Iris pigment epithelial cell (primary cell): ENCODE results near the gene LGR4.

Source experiments
- DNase-seq: peaks from one replicate; pipeline ENCODE4 v3.0.0-alpha.2; 2011; ENCODE audit warnings: low read depth

LGR4 gene

DNA sequence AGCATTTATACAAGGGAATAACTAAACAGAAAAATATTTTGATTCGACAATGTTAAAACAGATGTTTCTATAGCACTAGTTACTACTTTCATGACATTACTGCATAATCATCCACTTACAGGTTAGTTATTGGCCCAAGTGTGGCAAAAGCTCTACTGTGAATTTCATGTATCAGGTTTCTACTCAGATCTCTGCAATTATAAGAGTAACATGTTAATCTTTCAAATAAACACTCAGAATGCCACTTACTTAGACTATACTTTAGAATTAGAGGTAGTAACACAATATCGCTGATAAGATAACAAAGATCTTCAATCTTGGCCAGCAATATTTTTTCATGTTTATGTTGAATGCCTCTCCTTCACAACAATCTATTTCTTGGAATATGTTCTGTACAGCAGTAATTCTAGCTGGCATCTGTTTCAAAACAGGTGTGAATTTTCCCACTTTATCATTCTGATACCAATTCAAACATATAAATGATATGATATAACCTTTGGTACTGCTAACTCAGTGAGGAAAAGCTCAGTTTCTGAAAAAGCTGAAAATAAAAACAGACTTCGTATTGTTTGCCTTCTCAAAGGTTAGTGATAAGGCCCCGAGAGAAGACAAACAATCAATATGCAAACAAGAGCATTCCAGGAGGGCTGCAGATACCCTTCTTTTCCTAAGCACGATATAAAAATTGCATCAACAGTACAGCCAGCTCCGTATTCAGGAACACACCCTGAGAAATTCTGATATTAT lies 98.6 kb downstream of the LGR4 start:
- no peak for DNase-seq

DNA sequence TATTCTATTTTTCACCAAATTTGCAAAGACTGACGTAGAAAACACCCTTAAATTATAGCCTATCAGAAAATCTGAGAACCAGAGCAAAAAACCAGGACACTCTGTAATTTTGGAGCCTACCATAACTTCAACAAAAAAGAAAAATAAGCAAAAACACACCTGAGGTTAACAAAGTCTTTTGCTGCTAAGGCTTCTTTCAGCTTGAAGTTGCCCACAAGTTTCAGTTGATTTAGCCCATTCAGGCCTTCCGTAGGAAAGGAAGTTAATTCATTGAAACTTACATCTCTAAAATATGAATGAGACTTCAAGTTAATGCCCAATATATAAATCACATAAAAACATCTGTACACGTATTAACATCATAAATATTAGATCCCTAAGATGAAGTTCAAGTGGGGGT lies 99.2 kb downstream of the LGR4 start:
- DNase-seq: no peak

DNA sequence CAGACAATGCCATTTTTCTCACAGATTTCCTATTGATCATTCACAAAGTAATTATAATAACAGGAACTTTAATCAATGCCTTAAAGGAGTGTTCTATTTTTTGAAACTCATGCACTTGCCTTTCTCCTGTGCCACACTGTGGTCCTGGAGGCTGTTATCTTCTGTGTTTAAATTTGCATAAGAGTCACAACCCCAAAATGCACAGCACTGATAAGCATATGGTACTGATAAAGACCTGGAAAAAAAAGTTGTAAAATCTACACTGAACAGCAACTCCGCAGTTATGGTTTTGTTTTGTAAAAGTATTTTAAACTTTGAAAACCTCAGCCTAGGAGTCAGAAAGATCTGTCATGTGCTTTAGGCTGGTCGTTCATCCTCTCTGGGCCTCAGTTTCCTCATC lies 100.4 kb downstream of the LGR4 start:
- no peak for DNase-seq

DNA sequence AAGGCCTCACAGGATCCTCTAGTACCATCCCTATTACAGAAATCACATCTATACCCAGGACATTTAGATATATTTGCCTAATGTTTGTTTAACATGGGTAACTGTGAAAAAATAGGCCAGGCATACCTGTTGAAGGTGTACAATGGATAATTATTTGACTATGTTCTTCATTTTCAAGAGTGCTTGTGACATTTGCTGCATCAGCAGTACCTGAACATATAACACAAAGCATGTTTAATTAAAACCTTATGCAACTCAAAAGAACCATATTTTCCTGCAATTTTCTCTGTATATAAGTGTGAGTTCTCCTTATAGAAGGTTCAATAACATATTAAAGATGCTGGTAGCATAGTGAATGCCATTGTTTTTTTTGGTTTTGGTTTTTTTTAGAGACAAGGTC lies 101.1 kb downstream of the LGR4 start:
- DNase-seq: no peak

DNA sequence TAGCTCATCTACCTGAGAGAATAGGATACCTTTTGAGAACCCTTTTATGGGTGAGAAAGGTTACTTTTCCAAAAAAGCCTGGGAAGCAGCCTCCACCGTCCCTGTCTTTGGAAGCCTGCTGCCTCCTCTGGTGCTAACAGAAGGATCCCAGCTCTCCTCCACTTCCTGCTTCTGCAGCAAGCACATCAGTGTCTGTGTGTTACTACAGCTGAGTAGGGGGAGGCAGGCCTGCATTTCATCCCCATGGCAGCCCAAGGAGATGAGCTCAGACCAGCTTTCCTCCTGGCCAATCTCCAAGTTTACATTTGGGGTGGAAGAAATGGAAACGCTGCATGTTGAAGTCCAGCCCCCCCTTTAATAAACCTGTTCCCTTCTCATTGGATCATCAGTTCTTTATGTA lies 102.2 kb downstream of the LGR4 start:
- peak; percentile 41 for DNase-seq

DNA sequence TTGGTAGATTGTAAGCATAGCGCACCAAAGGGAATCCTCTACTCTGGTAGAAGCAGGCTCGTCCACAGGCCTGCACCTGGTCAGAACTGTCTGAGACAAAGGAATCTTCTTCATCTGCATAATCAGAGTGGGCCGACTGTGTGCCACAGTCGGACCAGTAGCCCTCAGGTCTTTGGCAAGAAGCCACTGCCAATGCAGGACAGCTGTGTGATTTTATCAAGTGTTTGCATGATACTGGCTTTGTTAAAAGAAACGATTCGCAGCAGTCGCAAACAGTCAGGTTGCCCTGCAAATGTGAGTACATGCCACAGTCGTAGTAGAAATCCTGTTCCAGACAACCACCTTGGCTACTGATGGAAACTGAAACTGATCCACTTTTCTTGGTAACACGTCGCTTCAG lies 104.7 kb downstream of the LGR4 start:
- no peak for DNase-seq

DNA sequence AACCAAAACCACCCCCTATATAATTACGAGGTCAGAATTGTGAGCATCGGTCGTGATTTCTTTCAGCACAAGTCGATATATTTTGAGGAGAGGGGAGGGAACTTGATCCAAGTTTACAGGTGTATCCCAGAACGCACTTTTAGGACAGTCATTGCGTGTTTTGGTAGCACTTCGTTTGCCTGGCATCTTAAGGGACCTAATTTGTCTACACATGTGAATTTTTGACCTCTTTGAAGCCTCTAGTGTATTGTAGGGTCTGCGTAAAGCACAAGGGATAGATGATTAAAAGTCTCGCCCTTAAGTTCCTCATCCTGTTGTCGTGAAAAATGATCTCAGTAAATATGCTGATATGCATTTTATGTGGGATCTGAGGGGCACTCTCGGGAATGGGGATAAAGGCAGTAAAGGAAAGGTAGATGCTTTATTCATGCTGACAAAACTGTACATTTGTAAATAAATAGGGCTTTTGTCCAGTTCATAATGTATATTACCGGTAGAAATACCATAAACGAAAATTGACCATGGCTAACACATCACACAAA lies 108.9 kb downstream of the LGR4 start:
- DNase-seq: no peak

DNA sequence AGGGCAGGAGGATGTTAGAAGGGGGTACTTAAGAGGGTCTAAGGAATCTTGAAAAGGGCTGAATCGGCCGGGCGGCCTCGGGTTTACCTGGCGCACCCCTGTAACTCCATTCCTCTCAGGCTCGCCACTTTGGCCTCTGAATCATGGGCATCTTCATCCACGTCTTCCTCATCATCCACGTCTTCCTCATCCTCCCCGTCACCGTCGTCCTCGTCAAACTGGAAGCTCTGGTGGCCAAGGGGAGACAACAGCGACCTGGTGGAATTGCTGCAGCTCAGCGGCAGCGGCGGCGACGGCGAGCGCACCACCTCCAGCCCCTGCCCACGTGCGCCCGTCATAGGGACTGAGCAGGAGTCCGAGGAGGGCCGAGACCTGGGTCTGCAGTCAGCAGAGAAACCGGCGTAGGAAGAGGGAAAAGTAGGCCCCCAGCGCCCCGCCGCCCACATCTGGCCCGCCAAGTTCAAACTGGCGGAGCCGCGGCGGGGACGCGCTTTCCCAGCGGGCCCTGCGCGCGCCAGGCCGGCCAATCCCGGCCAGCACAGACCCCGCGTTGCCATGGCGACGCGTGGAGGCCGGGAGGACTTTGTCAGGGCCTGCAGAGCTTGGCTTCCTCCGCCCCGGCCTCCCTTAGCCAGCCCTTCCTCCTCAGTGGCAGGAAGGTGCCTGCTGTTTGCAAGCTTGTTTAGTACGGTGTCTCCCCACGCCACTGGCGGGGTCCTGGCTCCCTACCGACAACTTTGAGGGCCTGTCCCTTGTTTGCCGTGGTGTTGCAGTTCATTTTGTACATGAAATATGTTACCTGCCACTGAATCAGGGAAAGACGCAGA lies 109.6 kb downstream of the LGR4 start, which contains the start of gene CCDC34:
Gene CCDC34 (minus strand): TSS at position 467 of the 827 bp plus-strand sequence. CDS start 21 bp downstream, at position 446.
- peak; percentile 93 for DNase-seq

DNA sequence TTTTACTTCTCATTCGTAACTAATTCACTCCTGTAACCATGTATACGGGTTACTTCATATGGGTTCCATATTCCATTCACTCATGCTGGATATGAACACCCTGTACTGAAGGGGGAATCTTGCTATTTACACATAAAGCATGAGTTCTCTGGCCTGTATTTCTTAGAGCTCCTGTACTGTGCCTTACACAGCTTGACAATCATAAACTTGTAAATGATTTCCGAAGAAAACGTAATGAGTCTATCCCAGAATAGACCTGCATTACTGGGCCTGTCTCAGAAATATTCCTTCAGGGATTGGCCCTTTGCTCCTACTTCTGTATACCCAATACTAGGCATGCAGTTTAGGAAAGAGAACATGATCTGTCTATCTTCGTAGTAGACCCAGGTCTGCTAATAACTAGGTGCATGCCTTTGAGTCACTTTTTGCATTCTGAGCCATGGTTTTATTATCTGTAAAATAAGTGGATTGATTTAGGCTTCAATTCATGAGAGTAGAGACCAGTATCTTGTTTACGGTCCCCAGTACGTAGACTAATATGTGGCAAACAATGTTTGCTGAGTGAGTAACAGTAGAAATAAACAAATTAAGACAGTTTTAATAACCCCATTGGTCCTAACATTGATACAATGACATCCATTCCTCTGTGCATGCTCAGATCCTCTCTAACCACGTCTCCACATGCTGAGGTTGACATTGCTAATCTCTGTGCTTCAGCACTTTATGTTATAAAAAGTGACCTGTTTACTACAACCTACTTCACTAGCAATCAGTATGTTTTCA lies 110.8 kb downstream of the LGR4 start:
- no peak for DNase-seq

DNA sequence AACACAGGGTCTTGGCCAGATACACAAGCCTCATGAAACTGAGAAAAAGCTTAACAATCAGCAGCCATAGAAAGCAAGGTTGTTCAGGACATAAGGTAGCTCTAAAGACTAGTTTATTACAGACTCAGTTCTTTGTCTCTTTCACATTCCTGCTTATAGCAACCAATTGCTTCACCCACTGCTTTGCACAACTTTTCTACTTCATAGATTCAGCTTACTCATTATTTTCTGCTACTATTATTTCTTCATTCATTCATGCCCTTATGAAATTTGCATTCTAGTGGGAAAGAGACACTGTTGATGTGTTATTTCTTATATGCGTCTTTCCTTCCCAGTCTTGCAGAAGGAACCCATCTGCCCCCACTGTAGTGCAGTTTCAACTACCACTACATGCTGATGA lies 114.3 kb downstream of the LGR4 start:
- DNase-seq: peak; percentile 58

DNA sequence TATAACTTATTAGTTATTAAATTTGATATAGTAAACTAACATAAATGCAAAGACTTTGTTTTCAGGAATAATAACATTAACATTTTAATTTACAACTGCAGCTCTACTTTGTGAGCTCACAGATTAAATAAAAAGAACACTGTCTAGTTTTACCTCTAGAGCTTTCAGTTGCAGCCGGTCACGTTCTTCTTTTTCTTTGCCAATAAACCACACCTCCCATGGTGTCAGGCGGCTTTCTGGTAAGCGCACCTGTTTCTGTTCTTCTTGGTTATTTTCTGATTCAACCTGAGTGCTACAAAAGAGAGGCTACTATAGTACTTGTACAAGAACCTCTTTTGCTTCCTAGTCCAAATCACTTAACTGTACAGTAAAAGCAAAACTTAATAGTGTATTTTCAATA lies 115.3 kb downstream of the LGR4 start:
- no peak for DNase-seq

DNA sequence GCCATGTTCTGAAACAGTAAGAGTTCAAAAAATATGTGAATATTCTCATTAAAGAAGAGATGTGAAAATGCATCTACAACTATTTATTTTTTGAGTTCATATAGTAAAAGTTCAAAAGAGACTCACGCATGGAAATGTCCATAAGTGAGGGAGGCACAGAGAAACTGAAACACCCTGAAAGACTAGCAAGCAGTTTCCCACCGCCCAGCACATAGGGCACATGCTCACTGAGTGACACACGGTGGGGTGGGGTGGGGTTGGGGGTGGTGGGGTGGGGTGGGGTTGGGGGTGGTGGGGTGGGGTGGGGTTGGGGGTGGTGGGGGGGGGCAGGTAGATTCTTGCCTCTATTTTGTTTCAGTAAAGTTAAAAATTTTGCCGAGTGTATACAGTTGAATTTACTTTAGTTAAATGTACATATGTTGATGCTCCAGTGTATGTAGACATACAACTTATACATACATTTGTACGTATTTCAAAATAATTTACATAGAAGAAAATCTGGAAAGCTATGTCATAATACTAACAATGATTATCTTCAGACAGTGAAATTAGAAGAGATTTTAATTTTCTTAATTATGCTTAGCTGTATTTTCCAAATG lies 115.9 kb downstream of the LGR4 start:
- DNase-seq: no peak

DNA sequence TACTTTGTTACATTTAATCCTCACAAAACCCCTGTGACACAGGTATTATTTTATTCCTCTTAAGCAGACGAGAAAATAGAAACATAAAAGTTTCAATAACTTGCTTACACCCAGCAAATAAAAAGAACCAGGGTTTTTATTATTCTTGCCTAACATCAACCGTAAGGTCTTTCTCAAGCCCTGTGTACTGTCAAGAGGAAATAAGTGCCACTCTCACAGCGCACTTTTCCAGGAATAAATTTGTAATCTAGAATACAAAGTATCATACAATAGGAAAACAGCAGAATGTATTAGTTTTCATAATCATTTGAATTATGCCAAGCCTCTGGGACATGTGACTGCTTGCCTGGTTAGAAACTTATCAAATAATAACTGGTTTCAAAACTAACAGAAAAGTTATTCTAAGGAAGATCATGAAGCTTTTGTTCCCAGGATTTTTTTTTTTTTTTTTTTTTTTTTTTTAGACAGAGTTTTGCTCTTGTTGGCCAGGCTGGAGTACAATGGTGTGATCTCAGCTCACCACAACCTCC lies 117.0 kb downstream of the LGR4 start:
- no peak for DNase-seq

DNA sequence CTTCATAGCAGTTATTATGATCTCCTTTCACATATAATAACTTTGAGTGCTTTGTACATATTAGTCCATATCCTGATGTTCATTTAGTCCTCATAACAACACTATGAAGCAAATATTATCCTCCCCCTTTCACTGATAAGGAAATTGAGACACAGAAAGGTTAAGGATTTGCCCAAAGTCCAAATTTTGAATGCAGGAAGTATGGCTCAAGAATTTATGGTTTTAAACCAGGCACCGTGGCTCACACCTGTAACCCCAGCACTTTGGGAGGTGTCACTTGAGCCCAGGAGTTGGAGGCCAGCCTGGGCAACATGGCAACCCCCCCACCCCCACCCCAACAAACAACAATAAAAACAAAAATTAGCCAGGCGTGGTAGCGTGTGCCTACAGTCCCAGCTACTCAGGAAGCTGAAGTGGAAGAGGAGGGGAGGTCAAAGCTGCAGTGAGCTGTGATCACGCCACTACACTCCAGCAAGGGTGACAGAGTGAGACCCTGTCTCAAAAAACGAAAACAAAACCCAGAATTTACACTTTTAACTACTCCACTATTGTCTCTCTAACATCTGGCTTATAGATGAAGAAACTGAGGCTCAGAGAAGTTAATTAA lies 118.1 kb downstream of the LGR4 start:
- DNase-seq: no peak

DNA sequence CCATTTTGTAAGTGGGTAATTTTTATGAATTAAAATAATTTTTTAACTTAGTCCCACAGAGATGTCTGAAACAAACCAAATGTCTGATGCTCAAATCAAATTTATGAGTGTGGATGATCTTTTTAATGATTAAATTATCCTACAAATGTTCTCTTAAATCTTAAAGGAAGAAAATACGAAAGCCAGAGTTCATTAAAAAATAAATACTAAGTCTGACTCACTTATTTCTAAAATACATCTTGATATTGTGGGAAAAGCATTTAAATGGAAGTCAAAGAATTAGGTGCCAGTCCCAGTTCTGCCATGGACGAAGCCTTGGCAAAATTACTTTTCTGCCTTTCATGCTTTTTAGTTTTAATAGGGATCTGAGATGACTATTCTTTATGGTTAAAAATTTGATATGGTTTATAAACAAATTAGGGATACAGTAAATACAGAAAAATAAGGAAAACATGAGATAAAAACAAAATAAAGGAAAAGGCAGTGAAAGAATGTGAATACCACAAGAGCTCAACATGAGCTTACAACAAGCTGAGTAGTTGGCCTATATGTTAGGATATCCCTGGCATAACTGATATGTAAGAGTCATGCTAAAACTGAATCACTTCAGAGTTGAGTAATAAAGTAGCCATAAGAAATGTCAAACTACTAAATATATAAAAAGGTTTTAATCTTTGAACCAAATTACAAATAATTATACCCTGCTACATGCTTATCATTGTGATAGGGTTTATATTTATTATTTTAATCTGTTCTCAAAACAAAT lies 118.8 kb downstream of the LGR4 start:
- peak; percentile 87 for DNase-seq

DNA sequence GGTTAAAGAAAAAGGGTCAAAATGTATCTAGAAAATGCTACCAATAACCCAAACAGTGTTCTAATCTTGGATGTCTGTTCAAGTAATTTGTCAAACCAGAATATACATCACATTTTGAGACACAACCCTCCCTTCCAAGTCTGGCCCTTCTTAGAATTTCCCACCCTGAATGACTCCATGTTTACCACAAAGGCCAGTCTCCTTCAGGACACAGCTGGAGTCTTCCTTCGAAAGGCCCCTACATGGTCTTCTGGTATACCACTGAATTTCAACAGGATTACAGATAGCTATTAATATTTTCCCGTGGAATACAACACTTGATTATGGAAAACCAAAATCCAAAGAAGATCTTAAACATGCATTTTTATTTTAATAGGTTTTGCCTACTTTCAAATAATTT lies 119.8 kb downstream of the LGR4 start:
- no peak for DNase-seq

DNA sequence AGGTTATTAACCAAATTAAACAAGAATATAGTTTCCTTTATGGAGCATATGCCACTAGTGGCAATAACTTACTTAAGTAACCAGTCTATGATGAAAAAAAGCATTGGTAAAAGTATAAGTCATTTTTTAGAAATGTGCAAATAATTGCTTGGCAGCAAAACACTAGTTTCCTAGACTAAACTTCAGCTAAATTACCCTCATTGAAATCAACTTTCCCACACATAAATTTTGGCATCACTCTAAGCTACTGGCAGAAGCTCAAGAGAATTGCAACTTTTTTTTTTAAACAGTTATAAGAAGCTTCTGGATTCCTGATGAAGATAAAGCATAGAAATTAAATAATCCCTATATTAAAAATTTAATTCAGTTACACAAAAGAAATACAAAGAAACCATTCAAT lies 122.1 kb downstream of the LGR4 start:
- no peak for DNase-seq

DNA sequence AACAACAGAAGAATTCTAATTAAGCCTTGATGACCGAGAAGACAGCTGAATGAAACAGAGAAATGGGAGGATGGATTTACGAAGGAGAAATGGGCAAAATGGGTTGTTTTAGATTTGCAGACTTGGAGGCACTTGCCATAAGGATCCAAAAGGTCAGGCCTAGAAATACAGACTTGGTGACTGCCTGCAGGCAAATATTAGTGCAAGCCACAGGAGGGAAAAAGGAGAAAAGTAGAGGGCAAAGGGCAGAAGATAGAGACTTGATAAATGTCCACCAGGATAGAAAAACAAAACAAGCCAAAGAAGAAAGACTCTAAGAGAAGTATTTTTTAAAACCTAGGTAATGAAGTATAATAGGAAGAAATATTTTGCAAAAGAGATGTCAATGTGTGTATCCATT lies 122.7 kb downstream of the LGR4 start:
- DNase-seq: no peak

DNA sequence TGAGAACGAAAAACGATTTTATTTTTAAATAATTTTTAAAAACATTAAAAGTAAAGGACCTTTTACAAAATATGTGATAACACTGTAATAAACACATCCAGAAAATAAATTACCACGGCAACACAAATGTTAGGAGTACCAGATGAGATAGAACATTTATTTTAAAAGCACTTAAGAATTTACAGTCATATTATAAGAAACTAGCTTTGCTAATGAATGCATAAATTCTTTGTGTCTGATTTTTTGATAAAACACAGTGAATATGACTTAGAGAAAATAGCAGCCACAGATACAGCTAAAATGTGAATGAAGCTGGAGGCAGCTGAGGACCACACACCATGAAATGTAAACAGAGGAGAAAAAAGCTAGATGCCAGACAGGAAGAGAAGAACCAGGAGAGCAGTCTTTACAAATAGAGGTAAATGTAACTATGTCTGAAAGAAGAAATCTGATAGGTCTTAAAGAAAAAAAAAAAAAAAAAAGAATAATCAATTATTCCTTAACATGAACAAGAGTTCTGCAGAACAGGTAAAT lies 124.2 kb downstream of the LGR4 start:
- no peak for DNase-seq
